SK-N-SH (cell line): Measurements from ENCODE around the gene ASGR1.

Experiments
- CHD2 ChIP-seq: fragments of 150-350 bp; IDR thresholded peaks from 2 replicates; pipeline ENCODE4 v1.6.1; 2018; ENCODE audit warnings: low read length; ENCODE audit not compliant: partially characterized antibody
- ELF1 ChIP-seq: IDR thresholded peaks from 2 replicates; pipeline ENCODE4 v1.4.0; 2012
- EP300 ChIP-seq, 2 experiments: IDR thresholded peaks; 2 replicates each; pipeline versions ENCODE4 v1.4.0 to v1.6.1; 2012; ENCODE audit warnings: borderline replicate concordance in 1 of 2, low read depth in 1 of 2, low read length in 1 of 2
- EZH2phosphoT487 ChIP-seq: fragments of 200-600 bp; sonication (generic); IDR thresholded peaks from 2 replicates; pipeline ENCODE4 v1.6.1; 2017; ENCODE audit warnings: low read depth, mixed run types, mild to moderate bottlenecking, antibody characterized with exemption, moderate library complexity, borderline replicate concordance
- FOXJ3 ChIP-seq: sonication (generic); formaldehyde crosslinking; IDR thresholded peaks from 2 replicates; pipeline ENCODE4 v1.5.1; 2020; ENCODE audit warnings: mild to moderate bottlenecking, missing genetic modification reagents
- MAX ChIP-seq: IDR thresholded peaks from 2 replicates; pipeline ENCODE4 v1.4.0; 2012; ENCODE audit warnings: low read depth
- MXI1 ChIP-seq: IDR thresholded peaks from 2 replicates; pipeline ENCODE4 v1.6.1; 2012; ENCODE audit warnings: mild to moderate bottlenecking, low read depth, low read length, improper control_type of control experiment
- RAD21 ChIP-seq: IDR thresholded peaks from 2 replicates; pipeline ENCODE4 v1.6.1; 2012; ENCODE audit warnings: mild to moderate bottlenecking, low read length
- ZBTB33 ChIP-seq: IDR thresholded peaks from 2 replicates; pipeline ENCODE4 v1.4.0; 2012; ENCODE audit warnings: low read depth, borderline replicate concordance
- TF ChIP-seq, protein P1 (sequence below): fragments of 200-600 bp; sonication (generic); IDR thresholded peaks from 2 replicates; pipeline ENCODE4 v1.6.1; 2017; ENCODE audit warnings: antibody characterized with exemption, mild to moderate bottlenecking, moderate library complexity

- TF ChIP-seq, protein P1, sequence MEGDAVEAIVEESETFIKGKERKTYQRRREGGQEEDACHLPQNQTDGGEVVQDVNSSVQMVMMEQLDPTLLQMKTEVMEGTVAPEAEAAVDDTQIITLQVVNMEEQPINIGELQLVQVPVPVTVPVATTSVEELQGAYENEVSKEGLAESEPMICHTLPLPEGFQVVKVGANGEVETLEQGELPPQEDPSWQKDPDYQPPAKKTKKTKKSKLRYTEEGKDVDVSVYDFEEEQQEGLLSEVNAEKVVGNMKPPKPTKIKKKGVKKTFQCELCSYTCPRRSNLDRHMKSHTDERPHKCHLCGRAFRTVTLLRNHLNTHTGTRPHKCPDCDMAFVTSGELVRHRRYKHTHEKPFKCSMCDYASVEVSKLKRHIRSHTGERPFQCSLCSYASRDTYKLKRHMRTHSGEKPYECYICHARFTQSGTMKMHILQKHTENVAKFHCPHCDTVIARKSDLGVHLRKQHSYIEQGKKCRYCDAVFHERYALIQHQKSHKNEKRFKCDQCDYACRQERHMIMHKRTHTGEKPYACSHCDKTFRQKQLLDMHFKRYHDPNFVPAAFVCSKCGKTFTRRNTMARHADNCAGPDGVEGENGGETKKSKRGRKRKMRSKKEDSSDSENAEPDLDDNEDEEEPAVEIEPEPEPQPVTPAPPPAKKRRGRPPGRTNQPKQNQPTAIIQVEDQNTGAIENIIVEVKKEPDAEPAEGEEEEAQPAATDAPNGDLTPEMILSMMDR: no peak
- TF ChIP-seq EP300 (IDR thresholded peaks at IDR 0.05; ENCODE audit: borderline replicate concordance in 1 of 2, low read depth in 1 of 2, low read length in 1 of 2) (no peak), RAD21 (no peak), FOXJ3 (CRISPR knock-in tag) (no peak), CHD2 (no peak), MXI1 (no peak), ELF1 (no peak), EZH2phosphoT487 (no peak), ZBTB33 (no peak), MAX (no peak)
Observed at GRCh38 chr17:7178973-7179316, 225 bp downstream of the ASGR1 start.
